C4-2B (cell line): Measurements from ENCODE around the gene PRM1.

Experiments used
- CTCF ChIP-seq: fragments of 450-650 bp; conservative IDR thresholded peaks from 2 replicates; pipeline ENCODE4 v1.5.1; 2017; ENCODE audit warnings: mild to moderate bottlenecking
- ZFX ChIP-seq: fragments of 450-650 bp; IDR thresholded peaks from 2 replicates; pipeline ENCODE4 v1.6.1; 2017

DNA sequence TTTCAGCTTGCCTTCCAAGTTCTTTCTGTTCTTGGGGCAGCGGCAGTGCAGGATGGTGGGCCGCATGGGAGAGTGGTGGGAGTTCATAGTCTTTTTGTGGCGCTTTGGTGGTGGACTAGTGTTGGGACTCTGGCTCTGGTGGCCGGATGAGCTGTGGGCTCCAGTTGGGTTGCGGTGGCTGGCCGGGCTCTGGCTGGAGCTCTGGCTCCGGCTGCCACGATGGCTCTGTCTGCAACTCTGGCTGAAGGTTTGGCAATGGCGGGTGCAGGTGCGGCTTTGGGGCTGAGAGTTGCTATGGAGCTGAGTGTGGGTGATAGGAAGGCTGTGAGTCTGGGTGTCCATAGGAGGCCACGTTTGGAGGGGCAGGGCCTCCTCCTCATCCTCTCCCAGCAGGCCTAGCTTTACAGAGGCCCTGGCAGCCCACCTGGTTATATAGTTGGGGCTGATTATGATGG lies 12.2 kb downstream of the PRM1 start, which contains the start of gene TNP2:
- TF ChIP-seq CTCF = no peak
- no peak for TF ChIP-seq ZFX
